Measurements from ENCODE around the gene SLC37A2.
"Not testable (repeated sequence)": the region's sequence is repeated elsewhere in the genome, so short reads cannot be mapped to it uniquely, and the experiment has no call there.

- TF ChIP-seq CTCF, POLR2A (IDR thresholded peaks at IDR 0.05): not testable (repeated sequence)
Observed at GRCh38 chr11:125056111-125056510, 7.0 kb upstream of the SLC37A2 start.
